ENCODE results near the gene ARFRP1. TPM values are rescaled to one million over a fixed set of nuclear protein-coding genes. Genes with fewer than 3 reads are reported as not detected.
A peak's percentile ranks its signal among the peaks of the same experiment; 100 is the strongest.

The ARFRP1 gene
- total and polyA plus RNA-seq, 2 of the 13 experiments (the other 11 are each of a cell fraction or from before 2014, with no cell fraction given): 32.0 to 51.1 TPM

- no peak for TF ChIP-seq ZBED4 (CRISPR knock-in tag; IDR thresholded peaks at IDR 0.05; ENCODE audit: borderline replicate concordance)
- no peak for TF ChIP-seq MBNL3 (CRISPR knock-in tag; conservative IDR thresholded peaks at IDR 0.05)
- no peak for TF ChIP-seq MATR3 (CRISPR knock-in tag; IDR thresholded peaks at IDR 0.05)
- 0 out of 2 replicates have a peak, but pooled peaks have one; percentile 54 for TF ChIP-seq GZF1 (CRISPR knock-in tag; IDR thresholded peaks at IDR 0.05)
- no peak for TF ChIP-seq ZNF605 (CRISPR knock-in tag; IDR thresholded peaks at IDR 0.05)
- no peak; the same call in 1 of the 2 replicates for TF ChIP-seq ZNF703 (CRISPR knock-in tag; IDR thresholded peaks at IDR 0.05; ENCODE audit: borderline replicate concordance)
- no peak for TF ChIP-seq NFATC3 (CRISPR knock-in tag; IDR thresholded peaks at IDR 0.05)
- peak; percentile 83 for TF ChIP-seq PTBP1 (IDR thresholded peaks at IDR 0.05; ENCODE audit: low read depth, low read length, poor library complexity, severe bottlenecking)
- 0 out of 2 replicates have a peak, but pooled peaks have one; percentile 65 for TF ChIP-seq ZFP90 (CRISPR knock-in tag; IDR thresholded peaks at IDR 0.05; ENCODE audit: borderline replicate concordance)
- TF ChIP-seq ARNT (IDR thresholded peaks at IDR 0.05): no peak
- TF ChIP-seq ZNF768 (CRISPR knock-in tag; IDR thresholded peaks at IDR 0.05): no peak; the same call in none of the 2 replicates
- no peak for TF ChIP-seq ZNF282 (IDR thresholded peaks at IDR 0.05; ENCODE audit: partially characterized antibody)
- TF ChIP-seq SRY (CRISPR knock-in tag; IDR thresholded peaks at IDR 0.05): peak; percentile 53
- TF ChIP-seq ZNF720 (CRISPR knock-in tag; IDR thresholded peaks at IDR 0.05): no peak
- TF ChIP-seq CBFB (CRISPR knock-in tag; IDR thresholded peaks at IDR 0.05): peak; percentile 37; the same call in 1 of the 2 replicates
- no peak for TF ChIP-seq ZBTB21 (CRISPR knock-in tag; IDR thresholded peaks at IDR 0.05)
- no peak for TF ChIP-seq FOXP4 (CRISPR knock-in tag; IDR thresholded peaks at IDR 0.05)
- TF ChIP-seq NR1H2 (CRISPR knock-in tag; IDR thresholded peaks at IDR 0.05; ENCODE audit: borderline replicate concordance, low read depth): peak; percentile 58; the same call in 1 of the 2 replicates
- TF ChIP-seq ZNF280B (CRISPR knock-in tag; IDR thresholded peaks at IDR 0.05; ENCODE audit: borderline replicate concordance): peak; percentile 18; the same call in 1 of the 2 replicates
- TF ChIP-seq IRF1 (CRISPR knock-in tag; IDR thresholded peaks at IDR 0.05; ENCODE audit: low read depth): no peak; the same call in 1 of the 2 replicates
- no peak for TF ChIP-seq ZNF562 (CRISPR knock-in tag; IDR thresholded peaks at IDR 0.05; ENCODE audit: borderline replicate concordance)
Observed at GRCh38 chr20:63736893-63737694, 29.3 kb upstream of the ARFRP1 start (continued).
